ENCODE data around the gene RPL14. TPM values are rescaled to one million over a fixed set of nuclear protein-coding genes. Genes with fewer than 3 reads are reported as not detected.
A peak's percentile ranks its signal among the peaks of the same experiment; 100 is the strongest.
"Not testable (repeated sequence)": the region's sequence is repeated elsewhere in the genome, so short reads cannot be mapped to it uniquely, and the experiment has no call there.

The RPL14 gene
- total RNA-seq, 1 donor from 2014 or later, result 490 TPM

- DNase-seq (ENCODE audit: extremely low read depth, low read depth, low spot score), result no peak
These were observed 4.0 kb downstream of the RPL14 start for GRCh38 chr3:40461161-40461560.

DNA sequence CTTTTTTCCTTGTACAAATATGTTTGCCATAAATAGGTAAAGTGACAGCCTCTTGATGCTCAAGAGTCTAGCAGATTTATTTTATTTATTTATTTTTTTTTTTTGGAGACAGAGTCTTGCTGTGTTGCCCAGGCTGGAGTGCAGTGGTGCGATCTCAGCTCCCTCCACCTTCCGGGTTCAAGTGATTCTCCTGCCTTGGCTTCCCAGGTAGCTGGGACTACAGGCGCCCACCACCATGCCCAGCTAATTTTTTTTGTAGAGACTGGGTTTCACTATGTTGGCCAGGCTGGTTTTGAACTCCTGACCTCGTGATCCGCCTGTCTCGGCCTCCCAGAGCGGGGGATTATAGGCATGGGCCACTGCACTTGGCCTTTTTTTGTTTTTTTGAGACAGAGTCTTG, 5.7 kb downstream of the RPL14 start:
- not testable (repeated sequence) for DNase-seq (ENCODE audit: extremely low read depth, low read depth, low spot score)

DNA sequence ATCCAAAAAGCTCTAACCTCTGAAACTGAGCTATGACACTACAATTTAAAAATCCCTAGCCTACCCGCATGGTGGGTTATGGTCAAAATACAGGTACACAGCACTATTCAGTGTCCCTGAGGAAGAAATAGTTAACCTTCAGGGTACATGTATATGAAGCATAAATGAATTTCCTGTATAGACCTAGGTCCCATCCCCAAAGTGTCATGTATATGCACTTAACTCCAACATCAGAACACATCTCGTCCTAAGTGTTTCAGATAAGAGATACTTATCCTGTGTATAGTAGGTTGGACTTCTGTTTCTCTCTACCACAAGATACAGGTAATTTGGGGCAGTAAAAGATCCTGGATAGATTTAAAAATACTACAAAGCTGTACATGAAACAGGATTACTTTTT, 6.4 kb downstream of the RPL14 start:
- DNase-seq (ENCODE audit: extremely low read depth, low read depth, low spot score), result no peak

DNA sequence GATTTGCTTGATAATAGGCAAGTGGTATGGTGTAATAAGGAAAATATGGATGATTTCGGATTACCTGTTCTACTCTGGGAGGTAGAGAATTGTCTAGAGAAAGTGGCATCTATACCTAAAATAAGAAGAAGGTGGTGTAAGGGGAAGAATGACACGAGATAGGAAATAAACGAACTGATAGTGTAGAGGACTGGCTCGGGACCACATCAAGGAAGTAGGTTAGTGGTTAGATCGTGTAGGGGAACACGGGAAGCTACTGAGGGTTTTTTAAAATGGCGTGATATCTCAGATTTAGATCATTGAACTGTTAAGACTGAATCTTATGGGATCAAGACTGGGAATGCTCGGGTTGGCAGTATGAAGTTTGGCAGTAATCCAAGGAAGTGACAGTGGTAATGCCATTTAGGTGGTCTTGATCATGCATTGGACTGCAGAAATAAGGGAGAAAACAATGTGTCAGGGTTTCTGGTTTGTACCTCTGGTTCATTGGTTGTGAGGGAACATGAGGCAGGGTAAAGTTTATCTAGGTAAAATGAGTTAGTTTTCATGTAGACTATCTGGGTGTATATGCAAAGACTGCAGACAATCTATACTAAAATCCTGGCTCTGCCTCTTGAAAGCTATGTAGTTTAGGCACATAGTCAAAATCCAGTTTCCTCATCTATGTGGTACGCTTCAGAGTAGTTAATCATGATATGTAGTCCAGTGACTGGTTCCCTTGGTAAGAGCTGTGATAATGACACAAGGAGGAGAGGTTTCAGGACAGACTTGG, 7.4 kb downstream of the RPL14 start:
- DNase-seq (ENCODE audit: extremely low read depth, low read depth, low spot score), result no peak

- DNase-seq (ENCODE audit: extremely low read depth, low read depth, low spot score), result no peak
These were observed 7.9 kb downstream of the RPL14 start for GRCh38 chr3:40465111-40465407.

- no peak for DNase-seq (ENCODE audit: extremely low read depth, low read depth, low spot score)
These were observed 8.3 kb downstream of the RPL14 start for GRCh38 chr3:40465456-40465855.

DNA sequence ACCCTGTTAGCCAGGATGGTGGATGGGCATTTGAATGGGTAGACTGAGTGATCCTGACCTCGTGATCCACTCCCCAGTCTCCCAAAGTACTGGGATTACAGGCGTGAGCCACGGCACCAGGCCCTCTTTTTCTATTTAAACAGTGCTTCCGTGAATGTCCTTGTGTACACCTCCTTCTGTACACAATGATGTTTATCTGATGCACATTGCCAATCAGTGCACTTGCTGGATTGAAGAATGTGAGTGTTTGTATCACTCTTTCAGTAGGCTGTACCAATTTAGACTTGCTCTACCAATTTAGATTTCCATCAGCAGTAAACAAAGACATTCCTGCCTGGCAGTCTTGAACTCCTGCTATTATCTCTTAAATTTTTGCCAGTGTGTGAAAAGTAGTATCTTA, 10.9 kb downstream of the RPL14 start:
- no peak for DNase-seq (ENCODE audit: extremely low read depth, low read depth, low spot score)

DNA sequence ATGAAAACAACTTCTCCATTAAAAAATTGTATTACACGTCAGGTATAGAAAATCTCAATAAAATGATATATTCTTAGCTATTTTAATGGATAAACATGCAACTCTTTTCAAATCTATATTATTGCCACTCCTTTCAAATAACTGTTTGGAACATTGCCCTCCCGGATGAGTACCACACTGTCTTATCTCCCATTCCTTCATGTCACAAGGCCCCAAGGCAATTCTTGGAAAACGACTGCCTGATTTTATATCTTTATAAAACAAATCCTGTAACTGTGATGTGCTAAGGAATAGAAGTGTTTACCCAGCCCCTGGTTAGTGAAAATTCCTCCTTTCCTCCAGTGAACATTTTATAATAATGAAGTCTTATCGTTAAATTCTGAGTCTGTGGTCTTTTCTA, 13.6 kb downstream of the RPL14 start:
- no peak for DNase-seq (ENCODE audit: extremely low read depth, low read depth, low spot score)

- no peak for DNase-seq (ENCODE audit: extremely low read depth, low read depth, low spot score)
These were observed 19.6 kb downstream of the RPL14 start, which contains the start of gene ZNF619 for GRCh38 chr3:40476478-40477470. Gene ZNF619 (plus strand): TSS chr3:40477122. CDS start chr3:40477980, 858 bp downstream.

DNA sequence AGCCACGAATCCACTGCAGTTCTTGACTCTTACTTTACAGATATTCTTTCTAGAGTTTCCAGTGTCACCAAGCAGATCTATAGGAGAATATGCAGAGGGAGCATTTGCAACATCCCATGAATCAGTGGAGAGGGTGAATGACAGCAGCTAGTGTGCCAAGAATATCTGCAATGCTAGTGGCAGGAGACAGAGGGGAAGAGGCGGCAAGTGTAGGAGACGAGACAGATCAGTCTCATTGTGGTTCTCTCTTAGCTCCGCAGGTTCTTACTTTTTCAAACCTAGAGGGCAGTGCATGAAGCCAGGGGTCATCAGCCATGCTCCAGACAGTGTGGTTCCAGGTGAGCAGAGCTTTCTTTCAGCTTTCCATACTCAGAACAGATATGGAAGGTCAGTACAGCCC, 20.5 kb downstream of the RPL14 start:
- no peak for DNase-seq (ENCODE audit: extremely low read depth, low read depth, low spot score)

DNA sequence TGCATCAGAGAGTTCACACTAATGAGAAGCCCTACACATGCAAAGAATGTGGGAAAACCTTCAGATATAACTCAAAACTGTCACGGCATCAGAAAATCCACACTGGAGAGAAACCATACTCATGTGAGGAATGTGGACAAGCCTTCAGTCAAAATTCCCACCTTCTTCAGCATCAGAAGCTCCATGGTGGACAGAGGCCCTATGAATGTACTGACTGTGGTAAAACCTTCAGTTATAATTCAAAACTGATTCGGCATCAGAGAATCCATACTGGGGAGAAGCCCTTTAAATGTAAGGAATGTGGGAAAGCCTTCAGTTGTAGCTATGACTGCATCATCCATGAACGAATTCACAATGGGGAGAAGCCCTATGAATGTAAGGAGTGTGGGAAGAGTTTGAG, 30.0 kb downstream of the RPL14 start:
- no peak for DNase-seq (ENCODE audit: extremely low read depth, low read depth, low spot score)

GRCh38 chr3:40490916-40491315, 33.8 kb downstream of the RPL14 start:
- DNase-seq (ENCODE audit: extremely low read depth, low read depth, low spot score), result no peak

DNA sequence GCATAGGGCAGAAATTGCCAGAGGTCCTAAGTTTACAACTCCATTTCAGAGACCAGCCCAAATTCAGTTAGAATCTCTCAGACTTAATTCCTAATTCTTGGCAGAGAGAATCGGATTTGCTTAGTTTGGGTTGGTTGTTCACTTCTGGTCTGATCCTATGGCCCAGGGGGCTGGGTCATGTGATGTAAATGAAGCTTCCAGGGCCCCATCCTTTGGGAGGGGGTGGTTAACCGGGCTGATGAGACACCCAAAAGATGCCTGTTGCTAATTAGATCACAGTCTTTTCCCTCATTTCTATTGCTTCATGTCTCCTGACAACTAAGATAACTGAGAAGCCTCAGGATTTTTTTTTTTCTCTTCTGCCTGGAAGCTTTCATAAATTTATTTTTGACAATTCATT, 37.6 kb downstream of the RPL14 start:
- no peak for DNase-seq (ENCODE audit: extremely low read depth, low read depth, low spot score)

DNA sequence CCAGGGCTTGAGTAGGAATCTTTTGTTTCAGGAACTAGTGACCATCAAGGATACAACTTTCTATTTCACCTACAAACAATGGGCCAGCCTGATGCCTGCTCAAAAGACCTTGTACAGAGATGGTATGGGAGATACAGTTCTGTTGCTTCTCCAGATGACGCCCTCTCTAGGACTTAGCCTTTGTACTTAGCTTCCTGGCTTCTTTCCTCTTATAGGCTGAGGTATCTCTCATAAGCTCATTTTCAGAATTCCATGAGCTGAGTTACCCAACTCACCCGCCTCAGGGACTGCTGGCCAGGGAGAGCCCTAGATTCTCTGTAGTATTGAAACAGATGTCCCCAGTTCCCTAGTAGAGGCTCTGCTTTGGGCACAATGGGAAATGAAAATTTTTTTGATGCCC, 40.1 kb downstream of the RPL14 start:
- no peak for DNase-seq (ENCODE audit: extremely low read depth, low read depth, low spot score)

DNA sequence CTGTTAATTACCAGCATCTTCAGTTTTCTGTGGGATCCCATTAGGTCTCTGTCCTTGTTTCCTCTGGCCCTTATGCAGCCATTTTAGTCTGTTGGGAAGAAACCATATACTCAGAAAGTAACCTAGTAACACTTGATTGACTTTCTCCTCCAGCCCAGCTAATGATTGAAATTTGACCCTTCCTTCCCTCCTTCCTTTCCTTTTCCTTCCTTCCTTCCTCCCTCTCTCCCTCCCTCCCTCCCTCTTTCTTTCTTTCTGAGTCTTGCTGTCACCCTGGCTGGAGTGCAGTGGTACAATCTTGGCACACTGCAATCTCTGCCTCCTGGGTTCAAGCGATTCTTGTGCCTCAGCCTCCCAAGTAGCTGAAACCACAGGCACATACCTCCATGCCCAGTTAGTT, 42.8 kb downstream of the RPL14 start:
- DNase-seq (ENCODE audit: extremely low read depth, low read depth, low spot score), result no peak

- no peak for DNase-seq (ENCODE audit: extremely low read depth, low read depth, low spot score)
These were observed 44.9 kb downstream of the RPL14 start for GRCh38 chr3:40502034-40502433.

GRCh38 chr3:40504636-40505430, 47.7 kb downstream of the RPL14 start:
- DNase-seq (ENCODE audit: extremely low read depth, low read depth, low spot score), result peak; percentile 99

- DNase-seq (ENCODE audit: extremely low read depth, low read depth, low spot score), result no peak
These were observed 48.7 kb downstream of the RPL14 start, which contains the start of gene ZNF620 for GRCh38 chr3:40505599-40506462. Gene ZNF620 (plus strand): TSS chr3:40506039. CDS start chr3:40506353, 314 bp downstream.

- DNase-seq (ENCODE audit: extremely low read depth, low read depth, low spot score), result no peak
These were observed 54.0 kb downstream of the RPL14 start for GRCh38 chr3:40511031-40511718.
